ENCODE measurements around the gene STN1.

DNA sequence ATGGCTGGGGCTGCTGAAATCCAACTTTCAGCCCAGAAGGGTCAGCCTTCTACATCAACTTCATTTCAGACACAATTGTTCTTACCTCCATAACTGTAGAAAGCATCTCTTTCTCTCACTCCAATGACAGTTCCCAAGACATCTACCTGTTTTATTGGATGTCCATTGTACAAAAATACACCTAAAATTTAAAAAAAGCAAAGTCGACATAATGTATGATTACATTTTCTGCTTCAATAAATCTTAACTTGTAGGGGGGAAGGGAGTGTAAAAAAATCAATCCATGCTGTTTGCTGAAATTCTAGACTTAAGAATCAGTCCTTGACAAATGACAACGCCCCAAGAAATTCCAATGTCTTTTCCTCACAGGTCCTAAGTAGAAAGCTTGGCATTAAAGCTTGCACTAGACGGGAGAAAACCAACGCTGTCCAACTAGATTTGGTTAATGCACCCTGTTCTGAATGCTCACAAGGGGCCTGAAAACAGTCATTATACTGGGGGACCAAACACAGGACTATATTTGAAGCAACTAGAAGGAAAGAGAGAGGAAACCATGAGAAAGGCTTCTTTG, 7.5 kb downstream of the STN1 start:
- TF ChIP-seq, protein P1, sequence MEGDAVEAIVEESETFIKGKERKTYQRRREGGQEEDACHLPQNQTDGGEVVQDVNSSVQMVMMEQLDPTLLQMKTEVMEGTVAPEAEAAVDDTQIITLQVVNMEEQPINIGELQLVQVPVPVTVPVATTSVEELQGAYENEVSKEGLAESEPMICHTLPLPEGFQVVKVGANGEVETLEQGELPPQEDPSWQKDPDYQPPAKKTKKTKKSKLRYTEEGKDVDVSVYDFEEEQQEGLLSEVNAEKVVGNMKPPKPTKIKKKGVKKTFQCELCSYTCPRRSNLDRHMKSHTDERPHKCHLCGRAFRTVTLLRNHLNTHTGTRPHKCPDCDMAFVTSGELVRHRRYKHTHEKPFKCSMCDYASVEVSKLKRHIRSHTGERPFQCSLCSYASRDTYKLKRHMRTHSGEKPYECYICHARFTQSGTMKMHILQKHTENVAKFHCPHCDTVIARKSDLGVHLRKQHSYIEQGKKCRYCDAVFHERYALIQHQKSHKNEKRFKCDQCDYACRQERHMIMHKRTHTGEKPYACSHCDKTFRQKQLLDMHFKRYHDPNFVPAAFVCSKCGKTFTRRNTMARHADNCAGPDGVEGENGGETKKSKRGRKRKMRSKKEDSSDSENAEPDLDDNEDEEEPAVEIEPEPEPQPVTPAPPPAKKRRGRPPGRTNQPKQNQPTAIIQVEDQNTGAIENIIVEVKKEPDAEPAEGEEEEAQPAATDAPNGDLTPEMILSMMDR (IDR thresholded peaks at IDR 0.05) = no peak
- no peak for TF ChIP-seq POLR2AphosphoS5 (IDR thresholded peaks at IDR 0.05; ENCODE audit: low read depth, low read length)
- TF ChIP-seq, protein P2, sequence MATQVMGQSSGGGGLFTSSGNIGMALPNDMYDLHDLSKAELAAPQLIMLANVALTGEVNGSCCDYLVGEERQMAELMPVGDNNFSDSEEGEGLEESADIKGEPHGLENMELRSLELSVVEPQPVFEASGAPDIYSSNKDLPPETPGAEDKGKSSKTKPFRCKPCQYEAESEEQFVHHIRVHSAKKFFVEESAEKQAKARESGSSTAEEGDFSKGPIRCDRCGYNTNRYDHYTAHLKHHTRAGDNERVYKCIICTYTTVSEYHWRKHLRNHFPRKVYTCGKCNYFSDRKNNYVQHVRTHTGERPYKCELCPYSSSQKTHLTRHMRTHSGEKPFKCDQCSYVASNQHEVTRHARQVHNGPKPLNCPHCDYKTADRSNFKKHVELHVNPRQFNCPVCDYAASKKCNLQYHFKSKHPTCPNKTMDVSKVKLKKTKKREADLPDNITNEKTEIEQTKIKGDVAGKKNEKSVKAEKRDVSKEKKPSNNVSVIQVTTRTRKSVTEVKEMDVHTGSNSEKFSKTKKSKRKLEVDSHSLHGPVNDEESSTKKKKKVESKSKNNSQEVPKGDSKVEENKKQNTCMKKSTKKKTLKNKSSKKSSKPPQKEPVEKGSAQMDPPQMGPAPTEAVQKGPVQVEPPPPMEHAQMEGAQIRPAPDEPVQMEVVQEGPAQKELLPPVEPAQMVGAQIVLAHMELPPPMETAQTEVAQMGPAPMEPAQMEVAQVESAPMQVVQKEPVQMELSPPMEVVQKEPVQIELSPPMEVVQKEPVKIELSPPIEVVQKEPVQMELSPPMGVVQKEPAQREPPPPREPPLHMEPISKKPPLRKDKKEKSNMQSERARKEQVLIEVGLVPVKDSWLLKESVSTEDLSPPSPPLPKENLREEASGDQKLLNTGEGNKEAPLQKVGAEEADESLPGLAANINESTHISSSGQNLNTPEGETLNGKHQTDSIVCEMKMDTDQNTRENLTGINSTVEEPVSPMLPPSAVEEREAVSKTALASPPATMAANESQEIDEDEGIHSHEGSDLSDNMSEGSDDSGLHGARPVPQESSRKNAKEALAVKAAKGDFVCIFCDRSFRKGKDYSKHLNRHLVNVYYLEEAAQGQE (IDR thresholded peaks at IDR 0.05; ENCODE audit: insufficient read depth in 1 of 2, low read depth in 2 of 2, low read length in 1 of 2) = no peak
